GM12892 (cell line): ENCODE measurements around the gene ZKSCAN8.
A peak's percentile ranks its signal among the peaks of the same experiment; 100 is the strongest.

ENCODE experiments used
- DNase-seq: peaks from one replicate; pipeline ENCODE4 v3.0.0; 2011; ENCODE audit not compliant: insufficient read length
- FAIRE-seq: peaks from 2 replicates; lab custom pipeline; 2011; peaks lifted over from hg19 to GRCh38; lab: Jason Lieb, UNC
- POLR2A ChIP-seq: IDR thresholded peaks from 2 replicates; pipeline ENCODE4 v1.6.1; 2011; ENCODE audit warnings: low read depth, low read length, control low read depth
- POLR2AphosphoS5 ChIP-seq: IDR thresholded peaks from 2 replicates; pipeline ENCODE4 v1.6.1; 2011; ENCODE audit warnings: low read depth, low read length, control low read depth
- TAF1 ChIP-seq: IDR thresholded peaks from 2 replicates; pipeline ENCODE4 v1.6.1; 2011; ENCODE audit warnings: low read depth, mild to moderate bottlenecking, control low read depth, low read length, borderline replicate concordance

ZKSCAN8 gene

GRCh38 chr6:28182255-28182654 is 40.6 kb downstream of the ZKSCAN8 start:
- DNase-seq, result no peak
- TF ChIP-seq POLR2AphosphoS5 (no peak), TAF1 (no peak), POLR2A (no peak)
- FAIRE-seq, result no peak

GRCh38 chr6:28188111-28188979 is 46.7 kb downstream of the ZKSCAN8 start:
- DNase-seq (no peak), FAIRE-seq (no peak)
- TF ChIP-seq TAF1 (no peak), POLR2A (no peak), POLR2AphosphoS5 (no peak)

- DNase-seq (no peak), FAIRE-seq (no peak)
- TF ChIP-seq TAF1 (no peak), POLR2A (no peak), POLR2AphosphoS5 (no peak)
These were observed 58.3 kb downstream of the ZKSCAN8 start for GRCh38 chr6:28200020-28200419.

- TF ChIP-seq TAF1, result no peak
- TF ChIP-seq POLR2A, result no peak
- TF ChIP-seq POLR2AphosphoS5, result no peak
These were observed 61.5 kb downstream of the ZKSCAN8 start for GRCh38 chr6:28203201-28203600.

GRCh38 chr6:28205879-28206278 is 64.2 kb downstream of the ZKSCAN8 start:
- no peak for TF ChIP-seq POLR2AphosphoS5
- DNase-seq, result no peak
- FAIRE-seq, result no peak

More at GRCh38 chr6:28203201-28203600, 61.5 kb downstream of the ZKSCAN8 start:
- DNase-seq (no peak), FAIRE-seq (no peak)

- FAIRE-seq, result no peak
- no peak for DNase-seq
- TF ChIP-seq POLR2A (no peak), TAF1 (no peak), POLR2AphosphoS5 (no peak)
These were observed 64.8 kb downstream of the ZKSCAN8 start for GRCh38 chr6:28206527-28206926.

- DNase-seq, result no peak
- TF ChIP-seq TAF1 (no peak), POLR2A (no peak), POLR2AphosphoS5 (no peak)
- no peak for FAIRE-seq
These were observed 65.3 kb downstream of the ZKSCAN8 start for GRCh38 chr6:28206928-28207509.

- peak; percentile 31 for DNase-seq
- FAIRE-seq, result no peak
- TF ChIP-seq POLR2AphosphoS5, result no peak
- TF ChIP-seq POLR2A, result no peak
- TF ChIP-seq TAF1, result no peak
These were observed 65.9 kb downstream of the ZKSCAN8 start for GRCh38 chr6:28207510-28208110.

GRCh38 chr6:28208111-28208659 is 66.5 kb downstream of the ZKSCAN8 start:
- DNase-seq (no peak), FAIRE-seq (peak; percentile 17)
- TF ChIP-seq POLR2AphosphoS5 (no peak), POLR2A (no peak)
